Thyroid gland (tissue), 4 donors: Measurements from ENCODE around the gene MAL.

Experiments
- POLR2A ChIP-seq, 2 donors: fragments of 450-650 bp; IDR thresholded peaks; one replicate each; pipeline ENCODE4 v1.6.1; 2017; ENCODE audit warnings: antibody characterized with exemption in 2 of 2, mild to moderate bottlenecking in 2 of 2, moderate library complexity in 1 of 2
- TF ChIP-seq, protein P1 (sequence below), 6 experiments: fragments of 200-600 bp in 3 of 6; fragments of 450-650 bp in 3 of 6; sonication (generic) in 3 of 6; IDR thresholded peaks; one replicate each; pipeline ENCODE4 v1.5.1; 2016 to 2019; ENCODE audit warnings: antibody characterized with exemption in 6 of 6, mild to moderate bottlenecking in 2 of 6, inconsistent platforms in 1 of 6, moderate library complexity in 1 of 6

DNA sequence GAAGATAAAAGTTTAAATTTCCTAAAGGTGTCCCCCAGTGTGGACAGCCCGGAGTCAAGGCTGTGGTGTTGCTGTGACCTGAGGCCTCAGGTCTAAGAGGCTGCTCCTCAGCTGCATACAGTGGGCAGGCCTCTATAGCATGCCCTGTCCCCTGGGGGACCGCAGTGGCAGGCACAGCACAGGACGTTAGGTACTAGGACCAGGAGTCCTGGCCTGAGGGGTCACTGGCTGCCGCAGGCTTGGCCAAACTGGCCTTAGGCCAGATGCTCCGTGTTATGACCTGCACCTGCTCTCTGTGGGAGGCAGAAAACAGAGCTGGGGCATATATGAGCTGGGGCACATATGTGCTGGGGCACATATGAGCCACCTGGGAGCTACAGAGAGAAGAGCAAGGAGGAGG, 21.2 kb upstream of the MAL start:
- TF ChIP-seq, protein P1, sequence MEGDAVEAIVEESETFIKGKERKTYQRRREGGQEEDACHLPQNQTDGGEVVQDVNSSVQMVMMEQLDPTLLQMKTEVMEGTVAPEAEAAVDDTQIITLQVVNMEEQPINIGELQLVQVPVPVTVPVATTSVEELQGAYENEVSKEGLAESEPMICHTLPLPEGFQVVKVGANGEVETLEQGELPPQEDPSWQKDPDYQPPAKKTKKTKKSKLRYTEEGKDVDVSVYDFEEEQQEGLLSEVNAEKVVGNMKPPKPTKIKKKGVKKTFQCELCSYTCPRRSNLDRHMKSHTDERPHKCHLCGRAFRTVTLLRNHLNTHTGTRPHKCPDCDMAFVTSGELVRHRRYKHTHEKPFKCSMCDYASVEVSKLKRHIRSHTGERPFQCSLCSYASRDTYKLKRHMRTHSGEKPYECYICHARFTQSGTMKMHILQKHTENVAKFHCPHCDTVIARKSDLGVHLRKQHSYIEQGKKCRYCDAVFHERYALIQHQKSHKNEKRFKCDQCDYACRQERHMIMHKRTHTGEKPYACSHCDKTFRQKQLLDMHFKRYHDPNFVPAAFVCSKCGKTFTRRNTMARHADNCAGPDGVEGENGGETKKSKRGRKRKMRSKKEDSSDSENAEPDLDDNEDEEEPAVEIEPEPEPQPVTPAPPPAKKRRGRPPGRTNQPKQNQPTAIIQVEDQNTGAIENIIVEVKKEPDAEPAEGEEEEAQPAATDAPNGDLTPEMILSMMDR (IDR thresholded peaks at IDR 0.05) = no peak
- no peak for TF ChIP-seq POLR2A (IDR thresholded peaks at IDR 0.05)
